Neuron (in vitro differentiated cells): ENCODE measurements around the gene PRRT2.
"Not testable (repeated sequence)": the region's sequence is repeated elsewhere in the genome, so short reads cannot be mapped to it uniquely, and the experiment has no call there.

Experiments used
- H2AFZ ChIP-seq: one replicate; pipeline ENCODE4 v1.6.1; 2013; ENCODE audit warnings: low read depth, mild to moderate bottlenecking, inconsistent platforms, low read length, moderate library complexity
- H3K27me3 ChIP-seq: one replicate; pipeline ENCODE4 v1.6.1; 2013; ENCODE audit warnings: low read length; ENCODE audit not compliant: insufficient read depth
- H3K36me3 ChIP-seq: one replicate; pipeline ENCODE4 v1.6.1; 2013; ENCODE audit warnings: low read length; ENCODE audit not compliant: insufficient read depth
- H3K4me1 ChIP-seq: one replicate; pipeline ENCODE4 v1.6.1; 2013; ENCODE audit warnings: low read length; ENCODE audit not compliant: insufficient read depth
- H3K4me3 ChIP-seq: 2 replicates; pipeline ENCODE4 v1.5.1; 2013; ENCODE audit warnings: mild to moderate bottlenecking, low read length, moderate library complexity
- H3K9me3 ChIP-seq: one replicate; pipeline ENCODE4 v1.6.1; 2013; ENCODE audit warnings: low read length

PRRT2 gene

DNA sequence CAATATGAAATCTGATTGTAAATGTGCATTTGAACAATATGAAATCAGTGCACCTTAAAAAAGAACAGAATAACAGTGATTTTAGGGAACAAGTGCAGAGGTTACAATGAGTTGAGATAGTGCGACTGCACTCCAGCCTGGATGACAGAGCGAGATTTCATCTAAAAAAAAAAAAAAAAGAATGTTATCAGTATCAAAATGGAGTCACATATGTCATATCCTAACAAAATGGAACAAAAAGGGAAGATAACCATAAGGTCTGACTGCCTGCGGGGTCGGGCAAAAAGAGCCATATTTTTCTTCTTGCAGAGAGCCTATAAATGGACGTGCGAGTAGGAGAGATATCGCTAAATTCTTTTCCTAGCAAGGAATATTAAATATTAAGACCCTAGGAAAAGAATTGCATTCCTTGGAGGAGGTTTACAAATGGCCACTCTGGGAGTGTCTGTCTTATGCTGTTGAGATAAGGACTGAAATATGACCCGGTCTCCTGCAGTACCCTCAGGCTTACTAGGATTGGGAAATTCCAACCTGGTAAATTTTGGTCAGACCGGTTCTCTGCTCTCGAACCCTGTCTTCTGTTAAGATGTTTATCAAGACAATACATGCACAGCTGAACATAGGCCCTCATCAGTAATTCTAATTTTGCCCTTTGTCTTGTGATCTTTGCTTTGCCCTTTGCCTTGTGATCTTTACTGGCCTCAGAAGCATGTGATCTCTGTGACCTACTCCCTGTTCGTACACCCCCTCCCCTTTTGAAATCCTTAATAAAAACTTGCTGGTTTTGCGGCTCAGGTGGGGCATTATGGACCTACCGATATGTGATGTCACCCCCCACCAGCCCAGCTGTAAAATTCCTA, 28.7 kb upstream of the PRRT2 start:
- not testable (repeated sequence) for H3K4me1 ChIP-seq, H3K27me3 ChIP-seq, H3K9me3 ChIP-seq, H2AFZ ChIP-seq, H3K36me3 ChIP-seq, H3K4me3 ChIP-seq

DNA sequence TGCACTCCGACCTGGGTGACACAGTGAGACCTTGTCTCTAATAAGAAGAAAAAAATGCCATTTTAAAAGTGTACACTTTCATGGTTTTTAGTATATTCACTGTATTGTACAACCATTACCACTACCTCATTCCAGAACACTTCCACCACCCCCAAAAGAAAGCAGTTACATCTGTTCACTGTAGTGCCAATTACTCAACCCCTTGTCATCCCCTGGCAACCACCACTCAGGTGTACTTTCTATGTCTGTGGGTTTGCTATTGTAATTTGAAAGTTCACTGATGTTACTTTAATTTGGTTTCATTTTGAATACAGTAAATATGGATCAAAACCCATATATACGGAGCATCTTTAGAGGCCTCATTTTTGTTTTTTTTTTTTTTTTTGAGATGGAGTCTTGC, 27.8 kb upstream of the PRRT2 start:
- Histone ChIP-seq H3K4me1 (peaks cover 6% of the 10 kb centered on the region), H3K4me3 (no peak overlapping the region), H3K27me3 (peaks cover 6% of the 10 kb centered on the region), H3K9me3 (peaks cover 4% of the 10 kb centered on the region), H3K36me3 (no peaks in the 10 kb centered on the region), H2AFZ (no peak overlapping the region)

DNA sequence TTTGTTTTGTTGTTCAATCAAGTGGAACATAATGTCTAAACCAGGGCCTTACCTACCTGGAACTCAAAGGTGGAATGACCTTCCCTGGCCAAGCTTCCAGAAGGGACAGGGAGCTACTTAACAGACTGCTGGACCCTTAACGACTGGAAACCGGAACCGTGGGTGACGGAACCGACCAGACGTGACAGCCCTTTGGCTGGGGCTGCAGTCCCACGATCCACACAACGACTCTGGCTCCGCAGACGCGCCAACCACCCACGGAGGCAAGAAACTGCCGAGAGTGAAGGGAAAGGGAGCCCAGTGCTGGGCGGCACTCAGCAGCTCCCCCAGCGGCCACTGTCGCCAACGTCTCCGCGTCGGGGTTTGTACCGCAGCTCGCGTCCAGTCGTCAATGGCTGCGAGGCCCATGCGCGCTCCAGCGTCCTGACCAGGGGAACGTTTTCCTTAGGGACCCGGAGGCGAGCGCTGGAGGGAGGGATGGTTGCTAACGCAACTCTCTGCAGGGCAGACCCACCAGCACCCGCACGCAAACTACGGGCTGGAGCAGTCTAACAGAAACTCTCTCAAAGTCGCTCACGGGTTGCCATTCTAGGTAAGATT, 27.0 kb upstream of the PRRT2 start:
- Histone ChIP-seq H3K36me3 (no peaks in the 10 kb centered on the region), H3K4me1 (peaks cover 8% of the 10 kb centered on the region), H3K27me3 (peaks cover 6% of the 10 kb centered on the region), H3K9me3 (peaks cover 4% of the 10 kb centered on the region), H2AFZ (peak overlapping the region; percentile 41), H3K4me3 (no peak overlapping the region)

- H3K9me3 ChIP-seq, H3K27me3 ChIP-seq, H2AFZ ChIP-seq, H3K4me3 ChIP-seq, H3K36me3 ChIP-seq: not testable (repeated sequence)
- H3K4me1 ChIP-seq = peaks cover 21% of the 10 kb centered on the region
Measured at GRCh38 chr16:29787155-29787554, 24.8 kb upstream of the PRRT2 start.

DNA sequence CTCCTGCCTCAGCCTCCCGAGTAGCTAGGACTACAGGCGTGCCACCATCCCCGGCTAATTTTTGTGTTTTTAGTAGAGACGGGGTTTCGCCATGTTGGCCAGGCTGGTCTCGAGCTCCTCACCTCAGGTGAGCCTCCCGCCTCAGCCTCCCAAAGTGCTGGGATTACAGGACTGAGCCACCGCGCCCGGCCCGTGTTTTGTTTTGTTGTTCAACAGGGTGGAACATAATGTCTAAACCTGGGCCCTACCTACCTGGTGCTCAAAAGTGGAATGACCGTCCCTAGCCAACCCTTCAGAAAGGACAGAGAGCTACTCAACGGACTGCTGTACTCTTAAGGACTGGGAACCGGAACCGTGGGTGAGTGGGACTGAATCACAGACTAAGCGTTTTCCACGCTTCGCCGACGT, 22.2 kb upstream of the PRRT2 start:
- Histone ChIP-seq H3K27me3 (no peaks in the 10 kb centered on the region), H2AFZ (peak overlapping the region; percentile 71), H3K9me3 (peaks cover 4% of the 10 kb centered on the region), H3K4me3 (peak overlapping the region; percentile 100), H3K4me1 (peaks cover 21% of the 10 kb centered on the region), H3K36me3 (peaks cover 3% of the 10 kb centered on the region)

DNA sequence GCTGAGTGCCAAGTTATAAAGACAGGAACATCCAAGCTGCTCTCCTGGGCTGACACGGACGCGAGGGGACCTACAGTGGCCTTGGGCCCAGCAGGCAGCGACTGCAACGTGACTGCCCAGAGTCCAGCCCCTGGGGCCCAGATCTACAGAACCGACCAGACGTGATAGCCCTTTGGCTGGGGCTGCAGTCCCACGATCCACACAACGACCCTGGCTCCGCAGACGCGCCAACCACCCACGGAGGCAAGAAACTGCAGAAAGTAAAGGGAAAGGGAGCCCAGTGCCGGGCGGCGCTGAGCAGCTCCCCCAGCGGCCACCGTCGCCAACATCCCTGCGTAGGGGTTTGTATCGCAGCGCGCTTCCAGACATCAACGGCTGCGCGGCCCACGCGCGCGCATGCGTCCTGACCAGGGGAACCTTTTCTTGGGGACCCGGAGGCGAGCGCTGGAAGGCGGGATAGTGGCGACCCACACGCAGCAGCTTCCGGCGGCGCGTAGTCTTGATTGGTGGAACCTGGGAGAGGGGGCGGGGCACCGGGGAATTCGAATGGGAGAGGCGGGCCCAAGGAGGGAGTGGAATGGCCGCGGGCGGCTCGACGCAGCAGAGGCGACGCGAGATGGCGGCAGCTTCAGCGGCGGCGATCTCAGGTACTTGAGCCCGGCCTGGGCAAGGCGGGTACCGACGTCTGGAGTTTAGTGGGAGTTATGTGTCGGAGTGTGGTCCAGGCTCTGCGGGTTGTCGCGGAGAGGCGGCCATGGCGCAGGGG, 21.6 kb upstream of the PRRT2 start, which contains the start of gene KIF22:
Gene KIF22 (plus strand): TSS at position 569 of the 766 bp plus-strand sequence. CDS start 9 bp downstream, at position 578.
- Histone ChIP-seq H2AFZ (peak within 1 kb of the TSS; percentile 79), H3K4me3 (peak within 1 kb of the TSS; percentile 100), H3K9me3 (no peaks in the 10 kb centered on the region), H3K27me3 (no peaks in the 10 kb centered on the region), H3K4me1 (peaks cover 21% of the 10 kb centered on the region), H3K36me3 (peaks cover 3% of the 10 kb centered on the region)

DNA sequence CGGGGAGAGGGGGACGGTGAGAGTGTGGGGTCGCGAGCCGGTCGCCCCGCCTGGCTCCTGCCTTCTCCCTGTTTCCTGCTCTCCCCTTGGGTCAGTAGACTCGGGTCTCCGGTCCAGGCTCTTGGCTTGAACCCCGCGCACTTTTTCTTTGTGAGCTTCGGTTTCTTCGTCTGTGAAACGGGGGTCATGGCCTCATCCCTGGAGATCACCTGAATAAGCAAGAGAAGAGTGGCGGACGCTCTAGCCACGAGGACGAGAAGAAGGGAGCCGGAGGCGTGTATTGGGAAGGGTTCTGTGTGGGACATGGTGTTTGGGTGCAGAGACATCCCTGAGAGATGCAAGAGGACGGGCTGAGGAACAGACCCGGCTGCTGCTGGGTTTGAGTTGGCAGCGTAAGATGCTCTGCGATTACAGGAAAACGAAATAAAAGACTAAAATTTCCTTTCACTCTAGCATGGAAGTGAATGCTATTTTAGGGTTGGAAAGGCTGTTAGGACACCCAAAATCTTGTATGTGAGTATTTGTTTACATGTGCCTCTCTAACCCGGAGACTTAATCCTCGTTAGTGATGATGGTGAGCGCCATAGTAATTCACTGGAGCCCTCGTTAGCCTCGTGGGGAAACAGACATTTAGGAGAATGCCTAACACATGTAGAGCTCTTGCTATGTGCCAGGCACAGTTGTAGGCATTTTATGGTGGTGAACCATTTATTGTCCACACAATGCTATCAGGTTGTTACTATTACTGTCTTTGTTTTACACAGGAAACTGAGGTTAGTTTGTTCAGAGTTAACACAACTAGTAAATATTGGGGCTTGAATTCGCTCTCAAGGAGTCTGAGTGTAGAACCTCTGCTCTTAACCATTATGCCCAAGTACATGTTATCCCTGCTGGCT, 20.8 kb upstream of the PRRT2 start:
- peaks cover 3% of the 10 kb centered on the region for H3K36me3 ChIP-seq
- H3K4me1 ChIP-seq = peaks cover 21% of the 10 kb centered on the region
- no peaks in the 10 kb centered on the region for H3K27me3 ChIP-seq
- peak overlapping the region; percentile 79 for H2AFZ ChIP-seq
- H3K4me3 ChIP-seq = peak overlapping the region; percentile 100
- no peaks in the 10 kb centered on the region for H3K9me3 ChIP-seq

GRCh38 chr16:29791845-29792807, 19.9 kb upstream of the PRRT2 start:
- Histone ChIP-seq H2AFZ (no peak overlapping the region), H3K9me3 (no peaks in the 10 kb centered on the region), H3K4me1 (peaks cover 21% of the 10 kb centered on the region), H3K4me3 (peak overlapping the region; percentile 100), H3K36me3 (peaks cover 10% of the 10 kb centered on the region), H3K27me3 (no peaks in the 10 kb centered on the region)

DNA sequence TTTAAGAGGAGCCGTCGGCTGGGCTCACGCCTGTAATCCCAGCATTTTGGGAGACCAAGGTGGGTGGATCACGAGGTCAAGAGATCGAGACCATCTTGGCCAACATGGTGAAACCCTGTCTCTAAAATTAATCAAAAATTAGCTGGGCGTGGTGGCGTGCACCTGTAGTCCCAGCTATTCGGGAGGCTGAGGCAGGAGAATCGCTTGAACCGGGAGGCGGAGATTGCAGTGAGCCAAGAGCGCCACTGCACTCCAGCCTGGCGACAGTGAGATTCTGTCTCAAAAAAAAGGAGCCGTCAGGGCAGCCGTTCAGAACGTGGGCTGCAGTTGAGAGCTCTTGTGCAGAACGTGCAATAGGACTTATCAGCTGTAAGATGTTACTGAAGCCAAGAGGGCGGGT, 18.8 kb upstream of the PRRT2 start:
- not testable (repeated sequence) for H3K4me3 ChIP-seq, H3K9me3 ChIP-seq, H3K27me3 ChIP-seq, H2AFZ ChIP-seq
- peaks cover 20% of the 10 kb centered on the region for H3K36me3 ChIP-seq
- H3K4me1 ChIP-seq = peaks cover 21% of the 10 kb centered on the region

GRCh38 chr16:29794231-29794710, 17.7 kb upstream of the PRRT2 start:
- peaks cover 31% of the 10 kb centered on the region for H3K36me3 ChIP-seq
- H3K4me3 ChIP-seq = no peak overlapping the region
- no peak overlapping the region for H2AFZ ChIP-seq
- H3K27me3 ChIP-seq = no peaks in the 10 kb centered on the region
- H3K9me3 ChIP-seq = no peaks in the 10 kb centered on the region
- peaks cover 21% of the 10 kb centered on the region for H3K4me1 ChIP-seq

DNA sequence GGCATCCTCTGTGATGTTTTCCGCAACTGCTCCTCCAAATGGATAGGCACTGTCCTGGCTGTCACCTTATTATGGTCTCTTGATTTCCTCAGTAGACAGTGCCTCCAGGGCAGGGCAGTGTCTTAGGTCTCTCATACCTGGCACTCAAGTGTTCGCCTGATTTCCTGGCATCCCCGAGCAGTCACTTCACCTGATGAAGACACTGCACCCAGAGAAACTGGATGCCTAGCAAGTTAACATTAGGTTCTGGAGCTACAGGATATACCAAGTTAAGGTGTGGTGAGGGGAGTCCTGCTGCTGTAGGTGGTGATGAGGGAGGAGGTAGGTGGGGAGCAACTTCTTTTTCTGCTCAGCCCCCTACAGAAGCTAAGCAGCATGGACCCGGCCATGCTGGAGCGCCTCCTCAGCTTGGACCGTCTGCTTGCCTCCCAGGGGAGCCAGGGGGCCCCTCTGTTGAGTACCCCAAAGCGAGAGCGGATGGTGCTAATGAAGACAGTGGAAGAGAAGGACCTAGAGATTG, 9.5 kb upstream of the PRRT2 start:
- H3K4me3 ChIP-seq = no peak overlapping the region
- H3K4me1 ChIP-seq = peaks cover 13% of the 10 kb centered on the region
- peaks cover 57% of the 10 kb centered on the region for H3K36me3 ChIP-seq
- no peaks in the 10 kb centered on the region for H3K9me3 ChIP-seq
- H2AFZ ChIP-seq = no peak overlapping the region
- no peaks in the 10 kb centered on the region for H3K27me3 ChIP-seq
